Activated CD4-positive, alpha-beta T cell treated with anti-CD3 and anti-CD28 coated beads, Interleukin-2, amount 50 U/mL, for 48 hours (primary cell): Measurements from ENCODE around the gene CRYGC.
"Not testable (repeated sequence)": the region's sequence is repeated elsewhere in the genome, so short reads cannot be mapped to it uniquely, and the experiment has no call there.

ENCODE experiments used
- DNase-seq, 2 experiments: peaks; one replicate each; pipeline ENCODE4 v3.0.0-alpha.2; 2020

Gene CRYGC, protein sequence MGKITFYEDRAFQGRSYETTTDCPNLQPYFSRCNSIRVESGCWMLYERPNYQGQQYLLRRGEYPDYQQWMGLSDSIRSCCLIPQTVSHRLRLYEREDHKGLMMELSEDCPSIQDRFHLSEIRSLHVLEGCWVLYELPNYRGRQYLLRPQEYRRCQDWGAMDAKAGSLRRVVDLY

DNA sequence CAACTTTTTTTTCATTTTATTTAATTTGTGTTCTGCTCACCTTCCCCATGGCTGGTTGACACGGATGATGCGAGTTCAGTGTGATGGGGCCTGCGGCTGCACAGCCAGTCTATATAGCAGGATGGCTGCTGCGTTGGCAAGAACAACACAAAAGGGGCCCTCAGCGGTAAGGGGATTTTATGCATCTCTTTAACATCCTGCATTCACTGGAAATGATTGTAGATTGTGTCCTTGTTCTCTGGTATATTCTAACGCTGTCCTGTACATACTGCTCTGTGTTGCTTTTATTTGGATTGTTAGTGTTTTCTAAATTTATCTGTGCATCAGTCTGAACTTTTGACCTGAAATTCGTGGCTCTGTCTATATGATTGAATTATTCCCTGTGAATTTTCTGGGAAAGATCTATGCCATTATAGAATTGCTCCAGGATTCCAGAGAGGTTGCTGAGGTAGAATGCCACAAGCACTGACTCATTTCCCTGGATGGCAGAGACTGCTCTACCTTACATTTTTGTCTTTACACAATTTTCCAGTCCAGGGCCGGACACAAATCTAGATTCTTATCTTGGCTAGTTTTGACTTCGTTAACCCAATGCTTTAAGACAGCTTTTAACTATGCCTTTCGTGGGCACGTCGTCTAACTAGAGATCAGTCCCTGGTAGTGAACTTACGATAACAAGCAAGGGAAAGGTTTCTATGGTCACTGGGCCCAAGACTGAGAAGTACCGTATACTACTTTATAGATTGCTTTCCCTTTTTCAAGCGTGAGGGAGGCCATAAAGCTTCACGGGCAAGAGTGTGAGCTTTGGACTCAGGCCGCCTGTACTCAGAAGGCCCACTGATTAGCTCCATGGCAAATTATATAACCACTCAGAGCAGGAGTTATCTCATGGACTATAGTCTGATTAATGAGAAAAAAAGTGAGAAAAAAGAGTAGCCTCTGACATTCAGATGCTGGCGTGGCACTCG, at the start of gene CRYGC:
CRYGC (minus strand) TSS at position 85 of the 968 bp plus-strand sequence; CDS start at position 49, 36 bp downstream.
- DNase-seq, result no peak

DNA sequence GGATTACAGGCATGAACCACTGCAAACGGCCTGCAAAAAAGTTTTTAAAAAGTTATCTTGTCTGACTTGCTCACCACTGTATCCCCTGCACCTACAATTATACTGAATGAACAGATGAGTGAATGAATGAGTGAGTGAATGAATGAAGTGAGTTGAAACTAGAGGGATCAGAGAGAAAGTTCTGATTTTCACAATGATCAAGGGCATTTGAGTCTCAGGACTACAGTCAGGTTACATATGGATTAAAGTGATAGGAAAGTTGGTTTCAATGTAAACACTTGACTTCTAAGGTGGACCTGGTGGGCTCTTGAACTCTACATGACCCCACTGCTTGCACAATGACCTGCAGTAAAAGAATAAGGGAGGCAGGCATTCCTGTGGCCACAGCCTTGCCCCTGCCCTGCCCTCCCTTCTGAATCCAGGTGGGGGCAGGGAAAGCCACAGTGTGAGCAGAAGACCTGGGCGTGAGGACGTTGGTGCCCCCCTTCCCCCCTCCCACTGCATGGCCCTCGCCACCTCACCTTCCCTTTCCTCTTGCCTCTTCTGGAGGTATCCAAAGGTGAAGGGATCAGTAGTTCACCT, 49.5 kb upstream of the CRYGC start:
- no peak for DNase-seq

DNA sequence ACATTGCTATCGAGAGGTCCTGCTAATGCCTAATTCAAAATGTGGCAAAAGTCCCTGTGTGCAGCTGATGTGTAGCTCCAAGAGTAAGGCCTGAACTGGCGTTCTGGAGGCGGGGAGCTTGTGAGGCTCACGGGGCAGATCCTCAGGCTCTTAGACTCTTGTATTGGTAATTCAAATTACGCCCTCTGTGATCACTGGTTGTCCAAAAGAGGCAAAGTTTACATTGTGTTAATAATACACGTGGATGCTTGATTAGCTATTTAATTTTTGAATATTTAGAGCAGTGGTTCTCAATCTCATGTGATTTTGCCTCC, 46.2 kb upstream of the CRYGC start:
- no peak for DNase-seq

DNA sequence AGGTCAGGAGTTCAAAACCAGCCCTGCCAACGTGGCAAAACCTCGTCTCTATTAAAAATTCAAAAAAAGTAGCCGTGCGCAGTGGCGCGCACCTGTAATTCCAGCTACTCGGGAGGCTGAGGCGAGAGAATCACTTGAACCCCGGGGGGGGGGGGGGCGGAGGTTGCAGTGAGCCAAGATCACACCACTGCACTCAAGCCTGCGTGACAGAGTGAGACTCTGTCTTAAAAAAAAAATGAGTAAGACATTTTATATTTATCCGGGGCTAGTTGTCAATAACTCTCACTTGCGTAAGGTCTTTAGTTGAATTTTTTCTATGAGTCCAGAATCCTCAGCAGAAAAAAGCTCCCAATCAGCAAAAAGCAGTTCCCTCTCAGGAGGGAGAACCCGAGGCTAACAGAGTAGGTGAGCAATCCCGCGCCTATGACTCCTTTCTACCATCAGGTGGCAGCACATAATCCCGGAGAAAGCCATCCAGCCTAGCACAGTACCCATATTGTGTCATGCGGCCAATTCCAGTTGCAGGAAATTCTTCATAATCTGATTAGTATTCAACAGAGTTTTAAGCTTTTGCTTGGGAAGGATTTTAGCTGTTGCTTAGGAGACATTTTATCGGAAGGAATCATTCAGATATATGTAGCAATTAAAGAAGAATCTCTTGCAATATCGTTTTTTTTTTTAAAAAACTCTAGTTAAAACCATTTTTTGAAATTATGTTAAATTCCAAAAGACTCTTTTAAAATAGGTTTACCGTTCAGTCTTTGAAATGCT, 45.6 kb upstream of the CRYGC start:
- DNase-seq, result peak; percentile 60 to 71

DNA sequence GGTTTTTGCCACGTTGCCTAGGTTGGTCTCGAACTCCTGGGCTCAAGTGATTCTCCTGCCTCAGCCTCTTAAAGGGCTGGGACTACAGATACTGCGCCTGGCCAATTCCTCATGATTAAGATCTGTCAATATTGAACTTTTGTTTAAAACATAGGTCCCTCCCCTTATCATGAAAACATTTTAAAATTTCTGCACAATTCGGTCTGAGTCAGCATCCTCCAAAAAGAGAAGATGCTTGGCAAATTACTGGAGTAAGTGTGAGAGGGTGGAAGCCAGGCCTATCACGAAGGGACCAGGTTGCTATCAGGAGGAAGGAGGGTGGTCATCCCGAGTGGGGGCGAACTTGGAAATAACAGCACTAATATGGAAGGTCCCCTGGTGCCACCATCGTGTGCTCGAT, 44.5 kb upstream of the CRYGC start:
- no peak for DNase-seq

DNA sequence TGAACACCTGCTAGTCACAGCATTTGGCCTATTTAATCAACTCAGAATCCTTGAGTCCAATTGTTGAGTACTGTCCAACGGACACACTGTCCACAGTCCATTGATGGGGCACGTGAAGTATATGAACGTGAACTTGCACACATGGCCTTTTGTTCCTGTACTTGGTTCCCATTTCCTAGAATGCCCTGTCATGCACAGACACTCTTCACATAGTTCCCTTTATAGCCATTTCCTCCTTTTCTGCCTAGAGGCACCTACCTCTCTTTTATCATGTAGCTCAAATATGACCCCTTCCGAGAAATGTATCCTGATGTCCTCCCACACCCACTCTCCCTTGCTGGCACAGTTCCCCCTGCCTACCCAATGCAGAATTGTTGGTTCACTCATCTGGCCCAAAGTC, 42.5 kb upstream of the CRYGC start:
- no peak for DNase-seq

DNA sequence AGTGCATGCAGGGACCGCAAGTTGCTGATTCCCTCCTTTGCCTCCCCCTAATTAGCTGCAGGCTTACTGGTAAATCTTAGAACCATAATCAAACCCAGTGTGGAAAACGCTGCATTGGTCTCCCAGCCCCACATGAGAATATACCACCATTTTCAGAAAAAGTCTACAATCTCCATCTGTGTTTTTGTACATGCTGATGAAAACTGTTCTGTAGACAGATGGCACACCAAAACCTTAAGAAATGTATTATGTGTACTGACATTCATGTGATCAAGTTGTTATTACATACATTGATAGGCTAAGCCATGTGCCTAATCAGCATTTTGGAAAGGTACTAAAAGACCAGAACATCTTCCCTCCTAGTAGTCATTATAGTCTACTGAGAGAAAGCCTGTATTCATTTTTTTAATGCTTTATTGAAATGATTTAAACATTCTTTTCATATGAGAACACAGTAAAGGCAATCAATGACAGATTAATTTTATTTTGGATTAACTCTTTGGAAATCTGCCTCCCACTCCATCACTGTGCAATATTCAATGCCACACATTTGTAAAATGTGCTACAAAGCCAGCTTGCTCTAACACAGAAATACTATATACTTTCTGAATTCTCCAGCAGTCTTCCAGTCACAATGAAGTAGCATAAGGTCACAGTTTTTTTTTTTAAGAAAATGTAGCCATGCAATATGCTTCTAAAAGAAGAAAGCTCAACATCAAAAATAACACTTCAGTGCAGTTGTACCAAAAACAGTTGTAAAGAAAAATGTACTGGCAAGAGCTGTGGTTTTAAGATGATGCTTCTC, 35.5 kb upstream of the CRYGC start:
- no peak for DNase-seq

DNA sequence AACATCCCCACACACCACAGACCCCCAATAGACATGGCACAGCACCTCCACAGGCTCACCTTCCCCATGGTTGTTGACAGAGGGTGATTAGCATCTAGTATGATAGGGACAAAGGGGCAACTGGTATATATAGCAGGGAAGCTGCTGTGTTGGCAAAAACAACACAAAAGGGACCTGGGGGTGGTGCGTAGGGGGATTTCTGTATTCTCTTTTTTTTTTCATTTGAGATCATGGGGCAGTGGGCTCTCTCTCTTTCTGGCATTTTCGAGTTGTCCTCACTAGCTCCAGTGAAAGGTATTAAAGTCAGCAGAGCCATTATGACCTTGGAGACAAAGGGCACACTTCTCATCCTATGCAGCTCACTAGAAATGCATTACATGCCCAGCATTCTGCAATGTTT, 33.9 kb upstream of the CRYGC start, which contains the start of gene CRYGA:
CRYGA (minus strand) TSS at position 101 of the 400 bp plus-strand sequence; CDS start at position 68, 33 bp downstream.
- DNase-seq, result no peak

DNA sequence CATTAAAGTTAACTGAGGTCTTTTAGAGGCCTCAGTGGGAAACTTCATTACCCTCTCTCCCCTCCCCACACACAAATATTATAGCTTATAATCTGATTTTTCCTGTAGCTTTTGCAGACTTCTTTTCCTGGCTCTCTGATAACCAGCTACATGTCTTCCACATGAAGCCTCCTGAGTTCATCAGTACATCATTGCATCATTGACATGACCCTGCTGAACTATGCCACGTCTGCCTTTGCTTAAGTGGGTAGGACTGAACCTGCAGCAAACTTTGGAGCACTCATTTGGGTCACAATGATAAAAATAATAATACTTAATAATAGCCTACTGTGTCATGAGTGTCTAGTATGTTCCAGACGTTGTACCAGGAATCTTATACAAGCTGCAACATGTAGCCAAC, 26.8 kb upstream of the CRYGC start:
- no peak for DNase-seq

DNA sequence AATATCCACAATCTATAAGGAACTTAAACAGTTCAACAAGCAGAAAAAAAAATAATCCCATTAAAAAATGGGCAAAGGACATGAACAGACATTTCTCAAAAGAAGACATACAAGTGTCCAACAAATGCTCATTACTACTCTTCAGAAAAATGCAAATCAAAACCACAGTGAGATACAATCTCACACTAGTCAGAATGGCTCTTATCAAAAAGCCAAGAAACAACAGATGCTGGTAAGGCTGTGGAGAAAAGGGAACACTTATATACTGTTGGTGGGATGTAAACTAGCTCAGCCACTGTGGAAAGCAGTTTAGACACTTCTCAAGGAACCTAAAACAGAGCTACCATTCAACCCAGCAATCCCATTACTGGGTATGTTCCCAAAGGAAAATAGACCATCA, 23.5 kb upstream of the CRYGC start:
- no peak for DNase-seq

DNA sequence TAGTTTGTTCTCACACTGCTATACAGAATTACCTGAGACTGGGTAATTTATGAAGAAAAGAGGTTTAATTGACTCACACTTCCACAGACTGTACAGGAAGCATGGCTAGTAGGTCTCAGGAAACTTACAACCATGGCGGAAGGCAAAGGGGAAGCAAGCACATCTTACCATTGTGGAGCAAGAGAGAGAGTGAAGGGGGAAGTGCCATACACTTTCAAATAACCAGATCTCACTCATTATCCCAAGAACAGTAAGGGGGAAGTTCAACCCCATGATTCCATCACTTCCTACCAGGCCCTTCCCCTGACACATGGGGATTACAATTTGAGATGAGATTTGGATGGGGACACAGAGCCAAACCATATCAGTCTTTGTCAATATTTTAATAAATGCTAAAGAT, 21.3 kb upstream of the CRYGC start:
- DNase-seq, result no peak

DNA sequence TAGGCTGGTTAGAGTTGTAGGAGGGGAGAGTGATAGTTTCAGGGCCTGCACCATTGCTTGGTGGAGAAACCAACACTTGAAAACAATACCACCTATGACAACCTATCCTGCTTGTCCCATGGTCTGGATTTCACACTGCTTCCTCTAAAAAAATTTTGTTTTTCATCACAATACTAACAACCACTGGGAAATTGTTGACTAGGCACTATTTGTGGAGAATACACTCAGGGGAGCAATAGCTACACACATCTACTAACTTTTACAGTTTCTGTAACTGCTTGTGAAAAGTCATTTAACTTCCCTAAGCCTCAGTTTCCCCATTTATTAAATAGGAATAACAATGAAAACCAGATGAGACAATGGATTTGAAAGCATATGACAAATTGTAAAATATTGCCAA, 20.5 kb upstream of the CRYGC start:
- no peak for DNase-seq

DNA sequence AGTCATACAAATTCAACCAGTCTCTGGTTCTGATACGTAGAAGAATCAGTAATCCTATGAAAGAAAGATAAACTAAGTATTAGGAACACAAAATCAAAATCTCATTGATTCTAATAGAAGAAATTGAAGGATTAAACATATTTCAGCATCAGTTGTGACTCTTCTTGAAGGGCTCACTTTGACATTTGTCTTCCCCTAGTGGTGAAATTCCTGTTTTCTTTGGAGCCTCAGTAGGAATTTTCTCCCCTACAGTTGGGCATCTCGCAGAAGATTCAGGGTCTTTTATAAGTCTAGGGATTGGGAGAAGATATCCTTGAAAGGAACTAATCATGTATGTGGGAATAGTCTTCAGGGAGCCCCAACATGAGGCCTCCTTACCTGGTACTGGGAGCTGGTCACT, 19.2 kb upstream of the CRYGC start:
- no peak for DNase-seq

DNA sequence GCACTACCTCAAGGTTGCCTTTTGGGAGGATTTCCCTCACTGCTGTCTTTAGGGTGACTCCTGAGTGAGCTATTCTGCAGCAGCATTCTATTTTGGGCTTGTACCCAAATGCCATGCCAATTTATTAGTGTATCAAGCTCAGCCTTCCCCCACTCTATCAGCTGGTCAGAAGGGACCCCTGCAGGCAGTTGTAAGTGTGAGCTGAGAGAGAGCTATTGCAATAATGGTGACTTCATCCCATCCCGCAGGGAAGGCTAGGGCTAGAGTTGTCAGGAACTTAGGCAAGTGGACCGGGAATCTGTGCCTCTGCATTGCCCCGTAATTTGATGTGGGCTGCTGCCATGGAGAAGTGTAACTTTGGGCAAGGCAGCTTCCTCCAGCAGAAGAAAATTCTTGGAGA, 18.1 kb upstream of the CRYGC start:
- no peak for DNase-seq

DNA sequence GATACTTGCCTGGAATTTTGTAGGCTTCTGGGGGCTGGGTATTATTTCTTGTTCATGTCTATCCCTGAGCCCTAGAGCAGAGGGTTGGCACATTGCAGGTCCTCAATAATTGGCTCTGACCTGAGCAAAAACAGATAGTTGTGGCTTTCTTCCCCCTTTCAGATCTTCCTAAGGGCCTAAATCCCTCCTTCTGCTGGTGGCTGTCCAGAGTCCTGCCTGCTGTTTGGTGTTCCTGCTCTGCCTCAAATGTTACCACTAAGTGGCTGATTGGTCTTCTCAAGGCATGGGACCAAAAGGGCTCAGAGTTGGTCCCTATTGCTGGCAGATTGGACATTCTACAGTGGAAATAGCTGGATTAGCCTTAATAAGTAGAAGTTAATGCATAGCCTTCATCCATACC, 17.4 kb upstream of the CRYGC start:
- DNase-seq, result no peak

DNA sequence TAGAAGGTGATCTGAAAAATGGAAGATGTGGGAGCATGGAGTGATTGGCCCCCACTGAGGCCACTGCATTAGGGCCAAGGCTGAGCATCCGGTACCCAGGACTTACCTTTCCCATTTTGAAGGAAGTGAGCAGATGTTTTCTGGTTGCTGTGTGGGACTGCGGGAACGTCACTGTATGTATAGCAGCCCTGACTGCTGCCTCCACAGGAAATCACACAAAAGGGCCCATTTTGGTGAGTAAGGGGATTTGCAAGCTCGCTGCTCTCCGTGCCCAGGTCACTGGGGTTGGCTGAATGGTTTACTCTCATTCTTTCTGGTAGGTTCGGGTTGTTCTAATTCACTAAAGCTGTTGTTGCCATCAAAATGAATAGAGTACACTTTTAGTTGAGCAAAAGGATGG, 16.4 kb upstream of the CRYGC start, which contains the start of gene CRYGB:
CRYGB (minus strand) TSS at position 153 of the 400 bp plus-strand sequence; CDS start at position 115, 38 bp downstream.
- DNase-seq, result no peak

DNA sequence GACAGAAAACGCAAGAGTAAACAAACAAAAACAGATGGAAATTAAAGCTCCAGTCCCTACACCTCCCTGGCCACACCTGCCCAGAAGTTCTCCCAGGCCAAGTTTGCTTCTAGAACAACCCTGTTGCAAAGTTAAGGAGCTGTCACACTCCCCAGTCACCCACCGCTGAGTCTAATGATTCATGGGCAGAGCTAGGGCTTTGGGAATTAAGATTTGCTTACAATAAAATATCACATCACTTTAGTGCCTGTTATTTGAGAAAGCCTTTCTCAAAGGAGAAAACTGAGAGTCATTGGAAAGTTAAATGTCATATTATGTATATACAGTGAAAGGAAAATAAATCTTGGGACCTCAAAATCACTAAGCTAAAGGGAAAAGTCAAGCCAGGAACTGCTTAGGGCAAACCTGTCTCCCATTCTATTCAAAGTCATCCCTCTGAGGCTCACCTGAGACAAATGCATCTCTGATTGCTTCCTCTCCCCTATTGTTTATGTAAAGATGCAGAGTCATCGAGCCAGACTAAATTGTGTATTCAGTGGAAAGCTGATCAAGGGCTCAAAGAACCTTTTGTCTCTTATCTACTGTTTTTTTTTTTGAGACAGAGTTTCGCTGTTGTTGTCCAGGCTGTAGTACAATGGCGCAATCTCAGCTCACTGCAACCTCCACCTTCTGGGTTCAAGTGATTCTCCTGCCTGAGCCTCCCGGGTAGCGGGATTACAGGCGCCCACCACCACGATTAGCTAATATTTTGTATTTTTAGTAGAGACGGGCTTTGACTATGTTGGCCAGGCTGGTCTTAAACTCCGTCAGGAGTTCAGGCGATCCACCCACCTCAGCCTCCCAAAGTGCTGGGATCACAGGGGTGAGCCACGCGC, 13.5 kb upstream of the CRYGC start:
- no peak for DNase-seq

DNA sequence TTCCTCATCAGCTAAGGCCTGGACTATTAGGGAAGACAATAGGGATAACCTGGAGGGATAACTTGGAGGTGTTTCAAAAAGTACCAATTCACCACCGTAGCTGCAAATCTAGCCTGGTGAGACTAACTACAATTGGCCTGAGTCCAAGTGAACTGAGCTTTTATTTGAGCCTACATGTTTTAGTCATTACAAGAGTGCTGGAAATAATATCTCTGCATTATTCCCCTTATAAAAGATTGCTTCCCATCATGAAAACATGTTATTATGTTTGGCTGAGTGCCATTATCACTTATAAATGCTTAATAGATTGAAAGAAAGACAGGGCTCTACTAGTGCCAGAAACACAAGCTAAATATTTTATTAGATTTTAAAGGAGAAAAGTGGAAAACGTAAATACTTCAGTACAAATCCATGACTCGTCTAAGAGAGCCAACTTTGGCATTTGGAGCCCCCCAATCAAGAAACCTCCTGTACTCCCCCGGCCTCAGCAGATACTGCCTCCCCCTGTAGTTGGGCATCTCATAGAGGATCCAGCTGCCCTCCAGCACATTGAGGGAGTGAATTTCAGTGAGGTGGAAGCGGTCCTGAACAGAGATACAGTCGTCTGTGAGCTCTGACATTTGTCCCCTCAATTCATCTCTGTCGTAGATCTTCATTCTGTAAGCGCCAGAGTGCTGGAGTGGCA, 12.8 kb upstream of the CRYGC start:
- no peak for DNase-seq

DNA sequence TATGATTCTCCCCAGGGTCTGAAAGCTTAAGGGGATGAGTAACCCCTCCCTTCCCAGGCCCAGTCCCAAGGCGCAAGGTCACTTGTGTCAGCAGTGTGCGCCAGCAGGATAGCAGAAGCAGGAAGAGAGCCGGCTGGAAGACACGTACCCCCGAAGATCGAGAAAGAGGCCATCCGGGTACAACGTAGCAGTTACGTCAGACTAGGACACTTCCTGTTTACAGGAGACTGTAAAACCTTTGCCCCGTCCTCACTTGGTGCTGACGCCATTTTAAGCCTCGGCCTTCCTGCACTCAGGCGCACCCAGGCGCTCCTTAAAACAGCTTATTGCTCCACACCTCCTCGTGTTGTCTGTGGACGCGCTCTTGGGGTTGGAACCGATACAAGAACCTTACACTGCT, 9.8 kb upstream of the CRYGC start:
- DNase-seq, result no peak

DNA sequence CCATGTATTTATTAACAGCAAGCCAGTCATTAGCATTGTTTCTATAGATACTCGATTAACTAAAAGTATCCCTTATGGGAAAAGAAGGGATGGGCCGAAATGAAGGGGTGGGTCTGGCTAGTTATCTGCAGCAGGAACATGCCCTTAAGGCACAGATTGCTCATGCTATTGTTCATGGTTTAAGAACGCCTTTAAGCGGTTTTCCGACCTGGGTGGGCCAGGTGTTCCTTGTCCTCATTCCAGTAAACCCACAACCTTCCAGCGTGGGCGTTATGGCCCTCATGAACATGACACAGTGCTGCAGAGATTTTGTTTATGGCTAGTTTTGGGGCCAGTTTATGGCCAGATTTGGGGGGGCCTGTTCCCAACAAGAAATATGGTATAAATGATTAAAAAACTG, 8.7 kb upstream of the CRYGC start:
- not testable (repeated sequence) for DNase-seq

DNA sequence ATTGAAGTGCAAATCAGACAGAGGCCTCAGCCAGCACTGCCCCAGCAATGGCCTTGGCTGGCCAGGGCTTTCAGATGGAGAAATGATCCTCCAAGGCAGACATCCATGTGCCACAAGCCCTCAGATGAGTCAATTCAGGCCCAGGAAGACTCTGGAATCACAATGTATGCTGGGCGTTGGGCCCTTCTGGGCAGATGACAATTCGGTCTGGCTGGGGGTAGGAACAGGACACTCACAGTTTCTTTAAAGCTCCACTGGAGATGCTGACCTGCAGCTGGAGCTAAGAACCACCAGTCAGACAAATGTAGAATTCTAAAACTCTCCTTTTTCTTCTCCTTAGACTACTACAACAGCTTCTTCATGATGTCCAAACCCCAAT, 7.1 kb upstream of the CRYGC start:
- no peak for DNase-seq
